M059J (cell line): ENCODE data around the gene TRAPPC6A. TPM values are rescaled to one million over a fixed set of nuclear protein-coding genes. Genes with fewer than 3 reads are reported as not detected.

Experiments used
- DNase-seq: peaks from one replicate; pipeline ENCODE4 v3.0.0-alpha.2; 2012; ENCODE audit warnings: low read depth
- total RNA-seq: library from RNA; depleted of rRNA; stranded (reverse); fragments of >200 nt; shearing (Covaris generic); gene quantifications from 2 replicates; pipeline ENCODE4 v1.2.3, GENCODE V29; 2014

The TRAPPC6A gene
- total RNA-seq, 1 experiment from 2014 or later: 6.2 TPM

GRCh38 chr19:45163751-45164460 is 14.1 kb downstream of the TRAPPC6A start:
- DNase-seq: no peak

DNA sequence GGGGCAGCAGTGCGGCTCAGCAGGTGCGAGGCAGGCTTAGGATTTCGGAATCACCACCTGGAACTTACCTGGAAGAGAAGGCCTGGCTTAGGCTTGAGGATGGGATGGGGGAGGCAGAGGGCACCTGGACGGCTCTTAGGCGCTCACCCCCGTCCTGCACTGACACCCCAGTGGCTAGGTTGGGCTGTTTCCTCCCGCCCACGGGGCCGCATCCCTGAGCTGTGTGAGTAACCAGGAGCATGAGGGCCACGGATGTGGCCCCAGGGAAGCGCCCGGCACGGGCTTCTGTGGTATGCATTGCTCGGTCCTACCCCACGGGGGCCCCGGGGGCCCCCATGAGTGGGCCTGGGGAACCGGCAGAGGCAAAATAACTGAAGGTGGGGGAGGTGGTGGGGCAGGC is 14.9 kb downstream of the TRAPPC6A start:
- DNase-seq: no peak

- no peak for DNase-seq
Measured at GRCh38 chr19:45162608-45163143, 15.4 kb downstream of the TRAPPC6A start.

DNA sequence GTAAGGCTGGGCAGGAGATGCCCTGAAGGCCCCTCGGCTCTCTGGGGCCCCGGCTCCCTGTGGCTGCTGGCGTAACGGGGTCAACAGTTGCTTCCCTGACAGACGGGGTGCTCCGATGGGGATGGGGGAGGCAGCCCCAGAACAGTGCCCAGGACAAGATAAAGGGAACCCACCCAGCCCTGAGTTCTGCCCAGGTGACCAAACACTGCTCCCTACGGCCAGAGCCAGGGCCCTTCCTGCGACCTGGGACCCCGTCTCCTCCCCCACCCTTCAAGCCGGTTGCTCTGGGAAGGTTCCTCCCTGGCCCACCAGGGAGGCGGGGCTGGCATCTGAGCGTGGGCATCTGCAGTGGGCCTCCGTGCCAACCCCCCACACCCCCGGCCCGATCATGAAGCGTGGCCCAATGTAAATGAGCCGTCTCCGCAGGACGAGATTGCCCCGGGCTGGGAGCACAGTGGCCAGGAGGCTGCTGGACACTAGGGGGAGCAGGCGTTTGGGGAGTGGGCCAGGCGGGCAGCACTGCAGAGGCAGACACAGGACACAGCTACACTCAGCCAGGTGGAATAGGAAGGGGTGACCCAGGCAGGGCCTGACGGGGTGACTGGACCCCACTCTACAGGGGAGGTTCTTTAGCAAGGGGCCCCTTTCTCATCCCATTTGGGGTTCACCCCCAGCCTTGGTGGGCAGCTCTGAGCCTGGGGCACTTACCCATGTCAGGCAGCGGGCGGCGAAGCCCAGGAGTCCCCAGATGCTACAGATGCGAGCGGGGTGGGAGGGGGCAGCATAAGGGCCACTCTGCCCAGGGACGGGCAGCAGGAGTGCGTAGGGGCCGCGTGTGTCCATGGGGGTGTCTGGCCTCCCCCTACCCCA is 16.1 kb downstream of the TRAPPC6A start:
- peak; percentile 38 for DNase-seq

- no peak for DNase-seq
Measured at GRCh38 chr19:45160870-45161737, 16.9 kb downstream of the TRAPPC6A start, which contains the start of gene NKPD1. Gene NKPD1 (minus strand): TSS chr19:45160982. CDS start chr19:45160150, 832 bp downstream.

GRCh38 chr19:45159971-45160324 is 18.1 kb downstream of the TRAPPC6A start:
- DNase-seq: no peak

GRCh38 chr19:45159210-45159970 is 18.6 kb downstream of the TRAPPC6A start:
- DNase-seq: no peak

GRCh38 chr19:45158503-45159209 is 19.4 kb downstream of the TRAPPC6A start:
- no peak for DNase-seq

DNA sequence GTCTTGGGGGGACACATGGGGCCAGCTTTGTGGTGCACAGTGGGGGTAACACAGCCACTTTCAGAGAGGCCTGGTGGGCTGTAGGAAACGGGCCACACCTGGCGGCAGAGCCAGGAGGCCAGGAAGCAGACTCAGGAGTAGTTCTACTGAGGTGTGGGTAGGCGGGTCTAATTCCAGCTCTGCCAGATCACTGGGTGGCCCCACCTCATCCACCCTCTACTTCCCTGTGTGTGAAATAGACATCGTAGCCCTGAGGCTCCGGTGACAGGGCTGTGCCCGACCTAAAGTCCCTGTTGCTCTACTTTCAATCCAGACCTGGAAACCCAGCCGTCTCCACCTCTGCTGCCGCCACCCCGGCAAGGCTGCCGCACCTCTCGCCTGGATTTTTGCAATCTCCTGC is 21.3 kb downstream of the TRAPPC6A start:
- DNase-seq: no peak

GRCh38 chr19:45156011-45156630 is 21.9 kb downstream of the TRAPPC6A start:
- DNase-seq: no peak

DNA sequence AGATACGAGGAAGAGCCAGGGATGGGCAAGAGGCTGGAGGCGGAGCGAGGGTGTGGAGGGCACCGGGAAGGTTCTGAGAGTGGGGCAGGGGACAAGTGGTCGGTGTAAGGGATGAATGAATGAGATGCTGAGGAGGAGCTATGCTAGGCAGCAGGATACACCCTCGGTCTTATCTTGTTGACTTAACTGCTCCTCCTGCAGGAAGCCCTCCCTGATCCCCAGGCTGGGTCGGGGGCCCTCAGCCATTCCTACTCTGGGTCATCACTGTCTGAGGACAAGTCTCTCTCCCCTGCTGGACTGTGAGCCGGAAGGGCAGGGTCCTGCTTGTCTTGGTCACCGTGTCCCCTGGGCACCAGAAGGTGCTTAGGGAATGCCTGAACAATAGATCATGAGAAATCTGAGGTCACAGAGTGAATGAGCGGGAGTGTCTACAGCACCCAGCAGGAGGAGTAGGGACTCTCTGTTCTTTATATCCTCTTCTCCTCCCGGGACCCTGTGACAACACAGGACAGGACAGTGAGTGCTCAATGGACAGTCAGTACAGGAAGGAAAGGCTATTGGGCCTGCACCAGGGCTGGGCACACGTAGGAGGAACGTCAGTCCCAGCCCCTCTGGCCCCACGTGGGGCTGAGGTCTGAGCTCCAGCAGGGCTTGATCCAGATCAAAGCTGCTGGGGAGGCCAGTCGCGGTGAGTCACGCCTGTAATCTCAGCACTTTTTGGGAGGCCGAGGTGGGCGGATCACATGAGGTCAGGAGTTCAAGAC is 23.8 kb downstream of the TRAPPC6A start:
- DNase-seq: peak; percentile 94

GRCh38 chr19:45153339-45154063 is 24.5 kb downstream of the TRAPPC6A start:
- no peak for DNase-seq

GRCh38 chr19:45152504-45153338 is 25.3 kb downstream of the TRAPPC6A start:
- no peak for DNase-seq

DNA sequence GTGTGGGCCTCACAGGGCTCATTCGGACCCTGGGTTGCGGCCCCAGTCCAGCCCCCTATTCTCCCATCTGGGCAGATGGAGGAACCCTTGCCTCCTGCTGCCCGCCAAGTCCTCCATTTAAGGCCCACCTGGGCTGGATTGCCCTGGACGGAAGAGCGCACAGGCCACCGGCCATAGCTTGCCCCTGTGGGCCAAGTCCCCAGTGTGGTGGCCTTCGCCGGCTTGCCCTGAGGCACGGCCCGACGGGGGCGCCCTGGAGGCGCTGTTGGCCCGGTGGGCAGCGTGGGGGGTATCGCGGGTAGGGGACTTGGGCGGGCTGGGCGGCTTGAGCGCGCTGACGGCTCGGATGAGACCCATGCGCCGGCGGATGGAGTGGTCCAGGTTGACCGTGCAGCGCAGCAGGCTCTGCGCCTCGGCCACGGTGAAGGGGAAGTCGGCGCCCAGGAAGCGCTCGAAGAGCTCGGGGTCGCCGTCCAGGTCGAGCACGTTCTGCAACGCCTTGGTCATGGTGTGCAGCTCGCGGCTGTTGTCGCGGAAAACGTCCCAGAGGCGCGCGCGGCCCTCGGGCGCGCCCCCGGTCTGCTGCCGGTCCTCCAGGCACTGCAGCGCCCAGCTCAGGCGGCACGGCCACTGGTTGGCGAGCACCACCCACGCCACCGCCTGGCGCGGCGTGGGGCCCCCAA is 26.1 kb downstream of the TRAPPC6A start:
- DNase-seq: no peak

GRCh38 chr19:45151320-45151719 is 26.7 kb downstream of the TRAPPC6A start:
- no peak for DNase-seq

GRCh38 chr19:45150751-45151281 is 27.2 kb downstream of the TRAPPC6A start:
- DNase-seq: peak; percentile 55

- no peak for DNase-seq
Measured at GRCh38 chr19:45150180-45150579, 27.9 kb downstream of the TRAPPC6A start.
